ENCODE measurements around the gene OXLD1.

The OXLD1 gene

DNA sequence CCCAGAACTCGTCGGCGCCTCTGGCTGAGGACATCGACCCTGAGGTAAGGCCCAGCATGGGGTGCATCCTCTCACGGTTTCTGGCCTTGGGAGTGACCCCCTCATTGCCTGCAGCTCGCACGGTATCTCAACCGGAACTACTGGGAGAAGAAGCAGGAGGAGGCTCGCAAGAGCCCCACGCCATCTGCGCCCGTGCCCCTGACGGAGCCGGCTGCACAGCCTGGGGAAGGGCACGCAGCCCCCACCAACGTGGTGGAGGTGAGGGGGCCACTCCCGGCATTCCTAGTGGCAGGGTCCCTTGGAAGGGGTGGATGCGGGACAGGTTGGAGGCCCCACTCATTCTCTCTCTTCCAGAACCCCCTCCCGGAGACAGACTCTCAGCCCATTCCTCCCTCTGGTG, 28.4 kb upstream of the OXLD1 start:
- no peak overlapping the region for H3K4me3 ChIP-seq (ENCODE audit: low read depth, low read length)
- DNase-seq (ENCODE audit: low read depth), result no peak
- TF ChIP-seq, protein P1, sequence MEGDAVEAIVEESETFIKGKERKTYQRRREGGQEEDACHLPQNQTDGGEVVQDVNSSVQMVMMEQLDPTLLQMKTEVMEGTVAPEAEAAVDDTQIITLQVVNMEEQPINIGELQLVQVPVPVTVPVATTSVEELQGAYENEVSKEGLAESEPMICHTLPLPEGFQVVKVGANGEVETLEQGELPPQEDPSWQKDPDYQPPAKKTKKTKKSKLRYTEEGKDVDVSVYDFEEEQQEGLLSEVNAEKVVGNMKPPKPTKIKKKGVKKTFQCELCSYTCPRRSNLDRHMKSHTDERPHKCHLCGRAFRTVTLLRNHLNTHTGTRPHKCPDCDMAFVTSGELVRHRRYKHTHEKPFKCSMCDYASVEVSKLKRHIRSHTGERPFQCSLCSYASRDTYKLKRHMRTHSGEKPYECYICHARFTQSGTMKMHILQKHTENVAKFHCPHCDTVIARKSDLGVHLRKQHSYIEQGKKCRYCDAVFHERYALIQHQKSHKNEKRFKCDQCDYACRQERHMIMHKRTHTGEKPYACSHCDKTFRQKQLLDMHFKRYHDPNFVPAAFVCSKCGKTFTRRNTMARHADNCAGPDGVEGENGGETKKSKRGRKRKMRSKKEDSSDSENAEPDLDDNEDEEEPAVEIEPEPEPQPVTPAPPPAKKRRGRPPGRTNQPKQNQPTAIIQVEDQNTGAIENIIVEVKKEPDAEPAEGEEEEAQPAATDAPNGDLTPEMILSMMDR (conservative IDR thresholded peaks at IDR 0.05; ENCODE audit: low read depth, low read length), result no peak

DNA sequence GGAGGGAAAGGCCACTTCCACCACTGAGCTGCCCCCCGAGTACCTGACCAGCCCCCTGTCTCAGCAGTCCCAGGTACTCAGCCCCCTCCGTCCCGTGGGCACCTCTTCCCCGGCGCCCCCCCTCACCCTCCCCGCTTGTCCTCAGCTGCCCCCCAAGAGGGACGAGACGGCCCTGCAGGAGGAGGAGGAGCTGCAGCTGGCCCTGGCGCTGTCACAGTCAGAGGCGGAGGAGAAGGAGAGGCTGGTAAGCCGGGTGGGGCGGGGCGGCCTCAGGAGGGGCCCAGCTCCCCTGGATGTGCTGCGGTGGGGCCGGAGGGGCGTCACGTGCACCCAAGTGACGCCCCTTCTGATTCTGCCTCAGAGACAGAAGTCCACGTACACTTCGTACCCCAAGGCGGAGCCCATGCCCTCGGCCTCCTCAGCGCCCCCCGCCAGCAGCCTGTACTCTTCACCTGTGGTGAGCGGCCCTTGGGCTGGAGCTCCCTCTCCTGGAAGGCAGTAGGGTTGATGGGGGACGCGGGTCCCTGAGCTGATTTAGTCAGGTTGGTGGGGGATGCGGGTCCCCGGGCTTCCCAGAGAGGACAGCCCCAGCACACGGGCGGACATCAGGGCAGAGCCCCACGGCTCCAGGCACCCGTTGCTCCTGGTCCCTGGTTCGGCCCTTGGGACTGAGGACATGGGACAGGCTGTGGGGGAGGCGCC, 27.3 kb upstream of the OXLD1 start:
- no peak overlapping the region for H3K4me3 ChIP-seq (ENCODE audit: low read depth, low read length)
- TF ChIP-seq, protein P1 (conservative IDR thresholded peaks at IDR 0.05; ENCODE audit: low read depth, low read length), result peak; percentile 24
- no peak for DNase-seq (ENCODE audit: low read depth)

DNA sequence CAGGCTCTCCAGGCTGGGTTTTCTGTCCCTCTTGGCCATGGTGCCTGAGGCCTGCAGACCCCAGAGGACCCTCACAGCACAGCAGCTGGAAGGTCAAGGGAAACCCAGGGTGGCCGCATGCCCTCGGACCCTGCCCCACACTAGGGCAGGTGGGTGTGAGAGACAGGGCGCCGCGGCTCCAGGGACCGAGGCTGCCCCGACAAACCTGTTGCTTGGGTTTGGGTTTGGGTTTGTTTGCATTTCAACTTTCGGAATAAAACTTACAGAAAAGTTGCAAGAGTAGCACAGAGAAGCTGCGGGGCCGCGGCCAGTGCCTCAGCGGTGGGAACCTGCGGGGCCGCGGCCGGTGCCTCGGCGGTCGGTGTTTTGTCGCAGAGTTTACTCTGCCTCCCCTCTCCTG, 25.2 kb upstream of the OXLD1 start:
- no peak for DNase-seq (ENCODE audit: low read depth)
- TF ChIP-seq, protein P1 (conservative IDR thresholded peaks at IDR 0.05; ENCODE audit: low read depth, low read length), result no peak
- no peak overlapping the region for H3K4me3 ChIP-seq (ENCODE audit: low read depth, low read length)

DNA sequence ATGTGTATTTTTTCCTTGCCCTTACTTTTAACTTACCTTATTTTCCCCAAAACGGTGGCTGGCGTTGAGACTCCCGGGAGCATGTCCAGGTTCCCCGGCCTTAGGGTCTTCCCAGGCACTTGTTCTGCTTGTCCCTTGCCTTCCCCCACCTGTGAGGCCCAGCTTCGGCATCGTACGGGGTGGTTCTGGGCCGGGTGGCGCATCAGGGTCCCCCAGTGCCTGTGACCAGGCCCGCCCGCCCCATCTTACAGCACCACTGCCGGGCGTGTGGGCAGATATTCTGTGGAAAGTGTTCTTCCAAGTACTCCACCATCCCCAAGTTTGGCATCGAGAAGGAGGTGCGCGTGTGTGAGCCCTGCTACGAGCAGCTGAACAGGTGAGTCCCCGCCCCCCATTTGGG, 24.8 kb upstream of the OXLD1 start:
- no peak for DNase-seq (ENCODE audit: low read depth)
- H3K4me3 ChIP-seq (ENCODE audit: low read depth, low read length), result no peak overlapping the region
- TF ChIP-seq, protein P1 (conservative IDR thresholded peaks at IDR 0.05; ENCODE audit: low read depth, low read length), result no peak

DNA sequence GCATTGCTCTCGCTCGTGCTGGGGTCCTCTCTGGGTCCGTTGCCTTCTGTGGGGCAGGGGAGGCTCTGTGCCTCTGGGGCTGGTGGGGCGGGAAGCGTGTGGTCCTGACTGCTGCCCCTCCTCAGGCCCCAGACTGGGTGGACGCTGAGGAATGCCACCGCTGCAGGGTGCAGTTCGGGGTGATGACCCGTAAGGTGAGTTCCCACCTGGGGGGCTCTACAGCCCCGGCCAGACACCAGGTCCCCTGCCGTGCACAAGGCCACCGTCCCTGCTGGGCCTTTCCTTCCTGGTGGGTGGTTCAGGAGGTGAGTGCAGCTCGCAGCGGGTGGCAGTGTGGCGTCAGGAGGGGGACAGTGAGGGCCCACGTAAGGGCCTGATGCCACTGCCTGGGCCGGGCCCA, 24.1 kb upstream of the OXLD1 start:
- DNase-seq (ENCODE audit: low read depth), result no peak

DNA sequence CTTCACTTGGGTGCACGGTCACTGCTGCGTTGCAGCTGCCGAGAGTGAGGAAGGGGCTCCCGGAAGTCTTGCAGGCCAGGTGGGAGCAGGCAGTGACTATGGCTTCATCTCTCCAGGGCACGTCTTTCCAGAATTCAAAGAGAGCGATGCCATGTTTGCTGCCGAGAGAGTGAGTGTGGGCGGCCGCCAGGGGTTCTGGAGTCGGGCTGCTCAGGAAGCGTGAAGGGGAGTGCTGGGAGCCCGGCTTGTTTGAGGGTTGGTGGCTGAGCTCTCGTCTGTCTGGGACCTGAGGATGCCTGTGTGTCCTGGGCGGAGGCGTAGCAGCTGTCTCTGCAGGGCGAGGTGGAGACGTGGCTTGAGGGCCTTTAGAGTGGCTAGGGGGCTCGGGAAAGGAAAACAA, 23.7 kb upstream of the OXLD1 start:
- no peak overlapping the region for H3K4me3 ChIP-seq (ENCODE audit: low read depth, low read length)
- TF ChIP-seq, protein P1 (conservative IDR thresholded peaks at IDR 0.05; ENCODE audit: low read depth, low read length), result no peak
- DNase-seq (ENCODE audit: low read depth), result no peak

More for the DNA sequence above, 24.1 kb upstream of the OXLD1 start:
- no peak overlapping the region for H3K4me3 ChIP-seq (ENCODE audit: low read depth, low read length)
- TF ChIP-seq, protein P1 (conservative IDR thresholded peaks at IDR 0.05; ENCODE audit: low read depth, low read length), result no peak

DNA sequence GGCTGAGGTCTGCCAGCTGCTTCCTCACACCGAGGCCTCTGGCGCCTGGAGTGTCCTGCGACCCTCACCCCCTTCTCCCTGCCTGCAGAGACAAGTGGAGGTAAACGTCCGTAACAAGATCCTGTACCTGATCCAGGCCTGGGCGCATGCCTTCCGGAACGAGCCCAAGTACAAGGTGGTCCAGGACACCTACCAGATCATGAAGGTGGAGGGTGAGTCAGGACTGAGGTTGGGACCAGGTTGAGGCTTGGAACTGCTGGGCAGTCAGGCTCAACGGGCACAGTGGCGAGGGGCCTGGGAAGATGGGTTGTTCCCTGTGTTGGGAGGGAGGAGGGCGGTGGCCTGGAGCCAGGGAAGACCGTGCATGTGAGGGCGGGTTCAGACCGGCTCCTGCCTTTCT, 22.2 kb upstream of the OXLD1 start:
- H3K4me3 ChIP-seq (ENCODE audit: low read depth, low read length), result no peak overlapping the region
- TF ChIP-seq, protein P1 (conservative IDR thresholded peaks at IDR 0.05; ENCODE audit: low read depth, low read length), result no peak
- no peak for DNase-seq (ENCODE audit: low read depth)
